OCI-LY7 (cell line): ENCODE results near the gene MRGPRX2.

Source experiments
- CTCF ChIP-seq: fragments of 200-600 bp; sonication (generic); conservative IDR thresholded peaks from 2 replicates; pipeline ENCODE4 v1.5.1; 2014; ENCODE audit warnings: mild to moderate bottlenecking, antibody characterized with exemption, low read length, moderate library complexity, mixed read lengths
- EZH2phosphoT487 ChIP-seq: fragments of 200-600 bp; sonication (generic); IDR thresholded peaks from 2 replicates; pipeline ENCODE4 v1.6.1; 2018; ENCODE audit warnings: low read depth, borderline replicate concordance, mild to moderate bottlenecking, mixed run types, antibody characterized with exemption, low read length, moderate library complexity, mixed read lengths

GRCh38 chr11:19094859-19095258, 34.3 kb upstream of the MRGPRX2 start:
- TF ChIP-seq CTCF, result no peak
- no peak for TF ChIP-seq EZH2phosphoT487
